Measurements from ENCODE around the gene SLC22A1. TPM values are rescaled to one million over a fixed set of nuclear protein-coding genes. Genes with fewer than 3 reads are reported as not detected.

Gene SLC22A1
- total and polyA plus RNA-seq, 4 donors = 0.79 to 1,107 (median 439) TPM

GRCh38 chr6:160117137-160117536 is 4.5 kb upstream of the SLC22A1 start:
- Histone ChIP-seq H3K36me3 (ENCODE audit: control insufficient read depth in 4 of 4, insufficient read depth in 3 of 4, low read depth in 1 of 4, low read length in 3 of 4) (peaks cover 0 to 10% (median 3%) of the 10 kb centered on the region in 4 donors), H3K27ac (ENCODE audit: low read depth in 1 of 2, low read length in 2 of 2) (no peak overlapping the region), H3K27me3 (ENCODE audit: control insufficient read depth in 4 of 4, insufficient read depth in 4 of 4, low read length in 3 of 4) (no peaks in the 10 kb centered on the region), H3K4me3 (ENCODE audit: low read depth in 1 of 3, low read length in 3 of 3) (no peak overlapping the region), H3K9me3 (ENCODE audit: control insufficient read depth in 4 of 4, low read length in 3 of 4) (peaks cover 0 to 4% (median 0%) of the 10 kb centered on the region in 4 donors), H3K9ac (ENCODE audit: low read depth in 1 of 2, low read length in 2 of 2) (no peak overlapping the region), H3K4me1 (ENCODE audit: control insufficient read depth in 4 of 4, insufficient read depth in 4 of 4, low read length in 3 of 4) (peaks cover 0 to 8% (median 3%) of the 10 kb centered on the region in 4 donors)
- 94% methylated on average over 6 of the region's 6 CpGs for WGBS
- DNase-seq (ENCODE audit: low spot score) = no peak
- no peak for TF ChIP-seq YY1 (IDR thresholded peaks at IDR 0.05)
- TF ChIP-seq ATF3 (IDR thresholded peaks at IDR 0.05) = no peak
- TF ChIP-seq HNF4G (IDR thresholded peaks at IDR 0.05) = no peak
- TF ChIP-seq RAD21 (IDR thresholded peaks at IDR 0.05) = no peak
- no peak for TF ChIP-seq SP1 (IDR thresholded peaks at IDR 0.05)
- no peak for TF ChIP-seq CTCF (IDR thresholded peaks at IDR 0.05; ENCODE audit: low read depth, low read length, missing input control)
- TF ChIP-seq FOXA2 (IDR thresholded peaks at IDR 0.05) = no peak
- no peak for TF ChIP-seq NR2F2 (IDR thresholded peaks at IDR 0.05)
- TF ChIP-seq ZBTB33 (IDR thresholded peaks at IDR 0.05) = no peak
- no peak for TF ChIP-seq FOXA1 (IDR thresholded peaks at IDR 0.05)
- TF ChIP-seq TAF1 (conservative IDR thresholded peaks at IDR 0.05) = no peak
- no peak for TF ChIP-seq RXRA (IDR thresholded peaks at IDR 0.05)
- TF ChIP-seq MAX (IDR thresholded peaks at IDR 0.05) = no peak
- no peak for TF ChIP-seq EGR1 (IDR thresholded peaks at IDR 0.05; ENCODE audit: low read depth in 2 of 2)
- TF ChIP-seq JUND (IDR thresholded peaks at IDR 0.05) = no peak
- TF ChIP-seq HNF4A (conservative IDR thresholded peaks at IDR 0.05) = no peak
- TF ChIP-seq REST (IDR thresholded peaks at IDR 0.05) = no peak
- TF ChIP-seq GABPA (IDR thresholded peaks at IDR 0.05 in 1 of 2, conservative IDR thresholded peaks at IDR 0.05 in 1 of 2) = no peak
